AG09309 (cell line): ENCODE results near the gene TMEM52B.

Experiments used
- DNase-seq: peaks from one replicate; pipeline ENCODE4 v3.0.0-alpha.2; 2010; ENCODE audit warnings: low read depth
- H3K4me3 ChIP-seq: 2 replicates; pipeline ENCODE4 v1.5.1; 2011; ENCODE audit warnings: mild to moderate bottlenecking, low read depth, low read length, moderate library complexity; ENCODE audit not compliant: control insufficient read depth
- CTCF ChIP-seq: IDR thresholded peaks from 2 replicates; pipeline ENCODE4 v1.5.1; 2011; ENCODE audit warnings: mild to moderate bottlenecking, low read depth, low read length, inconsistent platforms; ENCODE audit not compliant: insufficient read depth, control insufficient read depth; ENCODE audit errors: missing control alignments

The TMEM52B gene

GRCh38 chr12:10155966-10156365 lies 22.9 kb upstream of the TMEM52B start:
- DNase-seq, result no peak
- no peak overlapping the region for H3K4me3 ChIP-seq
- no peak for TF ChIP-seq CTCF

GRCh38 chr12:10158406-10158805 lies 20.4 kb upstream of the TMEM52B start:
- no peak for DNase-seq
- no peak overlapping the region for H3K4me3 ChIP-seq

GRCh38 chr12:10159280-10159679 lies 19.6 kb upstream of the TMEM52B start:
- no peak for DNase-seq
- no peak overlapping the region for H3K4me3 ChIP-seq
- no peak for TF ChIP-seq CTCF

More at GRCh38 chr12:10158406-10158805, 20.4 kb upstream of the TMEM52B start:
- TF ChIP-seq CTCF, result no peak

GRCh38 chr12:10160617-10161385 lies 18.0 kb upstream of the TMEM52B start:
- no peak overlapping the region for H3K4me3 ChIP-seq
- DNase-seq, result no peak
- no peak for TF ChIP-seq CTCF

GRCh38 chr12:10163084-10163483 lies 15.7 kb upstream of the TMEM52B start:
- TF ChIP-seq CTCF, result no peak
- DNase-seq, result no peak

GRCh38 chr12:10165421-10165820 lies 13.4 kb upstream of the TMEM52B start:
- no peak overlapping the region for H3K4me3 ChIP-seq
- DNase-seq, result no peak
- TF ChIP-seq CTCF, result no peak

More at GRCh38 chr12:10163084-10163483, 15.7 kb upstream of the TMEM52B start:
- H3K4me3 ChIP-seq, result no peak overlapping the region
